ENCODE results near the gene PGM1. TPM values are rescaled to one million over a fixed set of nuclear protein-coding genes. Genes with fewer than 3 reads are reported as not detected.

The PGM1 gene
- total RNA-seq, 1 experiment from 2014 or later: 54.6 TPM

DNA sequence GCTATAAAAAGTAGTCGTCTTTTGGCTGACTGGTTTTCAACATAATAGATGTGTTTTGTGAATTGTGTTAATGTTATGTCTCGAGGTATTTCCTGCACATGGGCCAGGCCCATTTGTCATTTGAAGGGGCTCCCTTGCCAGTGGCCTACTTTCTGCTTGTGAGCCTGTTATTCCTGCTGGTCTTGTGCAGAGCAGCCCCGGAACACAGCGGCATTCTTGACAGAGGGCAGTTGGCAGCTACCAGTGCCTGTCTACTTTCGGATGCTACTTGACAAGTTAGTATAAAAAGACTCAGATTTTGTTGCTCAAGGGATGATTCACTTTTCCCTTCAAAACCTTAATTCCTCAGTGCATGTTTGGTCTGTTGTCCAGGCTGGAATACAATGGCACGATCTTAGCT lies 28.5 kb downstream of the PGM1 start (continued):
- no peak for TF ChIP-seq EZH2phosphoT487 (IDR thresholded peaks at IDR 0.05; ENCODE audit: borderline replicate concordance)
- no peak for TF ChIP-seq CEBPB (IDR thresholded peaks at IDR 0.05; ENCODE audit: low read depth)
- TF ChIP-seq YY1 (IDR thresholded peaks at IDR 0.05; ENCODE audit: extremely low read depth, insufficient replicate concordance, low read depth, low read length): no peak
- no peak for TF ChIP-seq FOSL1 (IDR thresholded peaks at IDR 0.05; ENCODE audit: low read depth)
- TF ChIP-seq MAX (IDR thresholded peaks at IDR 0.05): no peak

DNA sequence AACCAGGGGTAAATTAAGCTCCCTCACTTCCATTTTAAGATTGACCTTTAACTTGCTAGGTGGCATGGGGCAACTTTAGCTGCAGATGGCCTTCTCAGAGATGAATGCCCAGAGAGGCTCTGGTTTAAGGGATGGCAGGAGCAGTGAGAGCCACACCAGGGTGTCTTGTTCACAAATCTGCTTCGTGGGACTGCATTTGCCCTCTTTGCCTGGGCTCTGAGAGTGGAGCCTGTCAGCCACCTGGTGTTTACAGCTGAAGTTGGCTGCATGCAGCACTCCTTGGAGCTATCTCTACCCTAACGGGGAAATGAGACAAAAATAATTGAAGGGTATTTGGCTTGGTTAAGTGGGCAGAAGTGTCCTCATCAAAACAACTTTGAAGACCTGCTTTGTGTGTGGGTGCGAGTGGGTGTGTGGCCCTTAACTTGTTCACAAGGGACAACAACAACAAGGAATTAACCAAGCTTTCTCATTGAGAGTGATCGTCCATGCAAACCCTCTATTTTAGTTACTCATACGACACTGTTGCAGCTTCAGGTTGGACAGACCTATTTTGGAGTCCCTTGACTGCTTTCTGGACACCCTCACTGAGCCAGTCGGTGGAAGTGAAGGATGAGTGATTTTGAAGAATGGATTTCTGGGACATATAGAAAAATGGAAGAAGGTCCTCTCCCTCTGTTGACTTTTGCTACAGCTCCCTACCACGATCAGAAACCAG lies 29.8 kb downstream of the PGM1 start:
- Histone ChIP-seq H4K20me1 (ENCODE audit: insufficient read depth) (no peaks in the 10 kb centered on the region), H3K27ac (ENCODE audit: low read depth, low read length) (no peak overlapping the region), H3K4me2 (ENCODE audit: low read length) (no peak overlapping the region), H3K36me3 (ENCODE audit: control insufficient read depth in 1 of 2, insufficient read depth in 2 of 2, low read length in 2 of 2) (no peaks in the 10 kb centered on the region), H3K4me1 (ENCODE audit: control insufficient read depth in 1 of 2, insufficient read depth in 2 of 2, low read length in 2 of 2) (peaks cover 0 to 19% of the 10 kb centered on the region in 2 experiments; a peak in 2 of 4 replicates), H3K27me3 (ENCODE audit: insufficient read depth, low read length) (no peaks in the 10 kb centered on the region), H3K79me2 (ENCODE audit: insufficient read depth, low read length) (no peaks in the 10 kb centered on the region), H3K9ac (ENCODE audit: low read length) (no peak overlapping the region), H2AFZ (ENCODE audit: low read depth, low read length, poor library complexity, severe bottlenecking) (no peak overlapping the region), H3K9me2 (ENCODE audit: insufficient read depth) (no peaks in the 10 kb centered on the region), H3K4me3 (replicated peaks in 1 of 2; ENCODE audit: low read depth in 1 of 2, low read length in 2 of 2) (no peak overlapping the region), H3K9me3 (ENCODE audit: control insufficient read depth in 1 of 2, insufficient read depth in 1 of 2, low read depth in 1 of 2, low read length in 2 of 2) (no peaks in the 10 kb centered on the region)
- ChIA-PET CTCF (interaction anchor here (0.8 to 3.0 kb wide), 3 partner anchors 69 to 623 kb away, joined by 3 to 6 read pairs (median 5); no protein-coding TSS in a partner anchor), POLR2A (no interaction called here), RAD21 (ENCODE audit: low non-redundant PET in 1 of 2, low total read pairs in 2 of 2, uncharacterized antibody in 2 of 2, unreplicated experiment in 2 of 2) (no interaction called here)
- intact Hi-C loops (cut with micrococcal nuclease): loop anchor here (10.0 kb wide), 1 partner anchor 152 kb away; the partner anchor contains the start of gene ROR1
- ATAC-seq (no peak), DNase-seq (ENCODE audit: low read depth, low spot score) (no peak)
- TF ChIP-seq POLR2AphosphoS5 (IDR thresholded peaks at IDR 0.05; ENCODE audit: low read depth, low read length) (no peak), EZH2phosphoT487 (IDR thresholded peaks at IDR 0.05; ENCODE audit: borderline replicate concordance) (no peak), ELF1 (IDR thresholded peaks at IDR 0.05; ENCODE audit: borderline replicate concordance, low read depth) (no peak), ZNF274 (IDR thresholded peaks at IDR 0.05; ENCODE audit: low read depth, low read length) (no peak), ZFX (IDR thresholded peaks at IDR 0.05) (no peak), TCF7L2 (IDR thresholded peaks at IDR 0.05; ENCODE audit: borderline replicate concordance, extremely low read depth, insufficient read depth, insufficient read length) (no peak)
- TF ChIP-seq, protein P1, sequence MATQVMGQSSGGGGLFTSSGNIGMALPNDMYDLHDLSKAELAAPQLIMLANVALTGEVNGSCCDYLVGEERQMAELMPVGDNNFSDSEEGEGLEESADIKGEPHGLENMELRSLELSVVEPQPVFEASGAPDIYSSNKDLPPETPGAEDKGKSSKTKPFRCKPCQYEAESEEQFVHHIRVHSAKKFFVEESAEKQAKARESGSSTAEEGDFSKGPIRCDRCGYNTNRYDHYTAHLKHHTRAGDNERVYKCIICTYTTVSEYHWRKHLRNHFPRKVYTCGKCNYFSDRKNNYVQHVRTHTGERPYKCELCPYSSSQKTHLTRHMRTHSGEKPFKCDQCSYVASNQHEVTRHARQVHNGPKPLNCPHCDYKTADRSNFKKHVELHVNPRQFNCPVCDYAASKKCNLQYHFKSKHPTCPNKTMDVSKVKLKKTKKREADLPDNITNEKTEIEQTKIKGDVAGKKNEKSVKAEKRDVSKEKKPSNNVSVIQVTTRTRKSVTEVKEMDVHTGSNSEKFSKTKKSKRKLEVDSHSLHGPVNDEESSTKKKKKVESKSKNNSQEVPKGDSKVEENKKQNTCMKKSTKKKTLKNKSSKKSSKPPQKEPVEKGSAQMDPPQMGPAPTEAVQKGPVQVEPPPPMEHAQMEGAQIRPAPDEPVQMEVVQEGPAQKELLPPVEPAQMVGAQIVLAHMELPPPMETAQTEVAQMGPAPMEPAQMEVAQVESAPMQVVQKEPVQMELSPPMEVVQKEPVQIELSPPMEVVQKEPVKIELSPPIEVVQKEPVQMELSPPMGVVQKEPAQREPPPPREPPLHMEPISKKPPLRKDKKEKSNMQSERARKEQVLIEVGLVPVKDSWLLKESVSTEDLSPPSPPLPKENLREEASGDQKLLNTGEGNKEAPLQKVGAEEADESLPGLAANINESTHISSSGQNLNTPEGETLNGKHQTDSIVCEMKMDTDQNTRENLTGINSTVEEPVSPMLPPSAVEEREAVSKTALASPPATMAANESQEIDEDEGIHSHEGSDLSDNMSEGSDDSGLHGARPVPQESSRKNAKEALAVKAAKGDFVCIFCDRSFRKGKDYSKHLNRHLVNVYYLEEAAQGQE (IDR thresholded peaks at IDR 0.05; ENCODE audit: low read depth): no peak
- BruUV-seq (replicated peaks): no TSS peak

Measured in HCT116 (cell line).